Liver (tissue), 9 donors: ENCODE results near the gene RORC. TPM values are rescaled to one million over a fixed set of nuclear protein-coding genes. Genes with fewer than 3 reads are reported as not detected.

Source experiments
- DNase-seq: peaks from one replicate; pipeline ENCODE4 v3.0.0-alpha.2; 2017; ENCODE audit warnings: low spot score
- H3K27ac ChIP-seq, 2 donors: one replicate each; pipeline ENCODE4 v1.7.0; 2013; ENCODE audit warnings: inconsistent platforms in 2 of 2, low read length in 2 of 2, control low read depth in 1 of 2, low read depth in 1 of 2, mild to moderate bottlenecking in 1 of 2
- H3K27me3 ChIP-seq, 4 donors: one replicate each; pipeline versions ENCODE4 v1.6.1 to v1.7.0; 2013; ENCODE audit warnings: low read length in 3 of 4, inconsistent platforms in 1 of 4, mild to moderate bottlenecking in 1 of 4, moderate library complexity in 1 of 4; ENCODE audit not compliant: control insufficient read depth in 4 of 4, insufficient read depth in 4 of 4
- H3K36me3 ChIP-seq, 4 donors: one replicate each; pipeline versions ENCODE4 v1.6.1 to v1.7.0; 2013; ENCODE audit warnings: low read length in 3 of 4, mild to moderate bottlenecking in 3 of 4, low read depth in 1 of 4, moderate library complexity in 1 of 4; ENCODE audit not compliant: control insufficient read depth in 4 of 4, insufficient read depth in 3 of 4
- H3K4me1 ChIP-seq, 4 donors: one replicate each; pipeline versions ENCODE4 v1.6.1 to v1.7.0; 2013; ENCODE audit warnings: low read length in 3 of 4, mild to moderate bottlenecking in 3 of 4, moderate library complexity in 1 of 4; ENCODE audit not compliant: control insufficient read depth in 4 of 4, insufficient read depth in 4 of 4
- H3K4me3 ChIP-seq, 3 donors: one replicate each; pipeline versions ENCODE4 v1.6.1 to v1.7.0; 2013; ENCODE audit warnings: low read length in 3 of 3, control low read depth in 1 of 3, low read depth in 1 of 3, mild to moderate bottlenecking in 1 of 3
- H3K9ac ChIP-seq, 2 donors: one replicate each; pipeline ENCODE4 v1.7.0; 2013; ENCODE audit warnings: low read length in 2 of 2, mild to moderate bottlenecking in 2 of 2, moderate library complexity in 2 of 2, control low read depth in 1 of 2, low read depth in 1 of 2
- H3K9me3 ChIP-seq, 4 donors: one replicate each; pipeline versions ENCODE4 v1.6.1 to v1.7.0; 2013; ENCODE audit warnings: low read length in 3 of 4; ENCODE audit not compliant: control insufficient read depth in 4 of 4
- EGR1 ChIP-seq, 2 donors: IDR thresholded peaks; 2 replicates each; pipeline ENCODE4 v1.6.1; 2016 to 2018; ENCODE audit warnings: antibody characterized with exemption in 2 of 2, low read depth in 2 of 2
- FOXA1 ChIP-seq: IDR thresholded peaks from 2 replicates; pipeline ENCODE4 v1.6.1; 2016; ENCODE audit warnings: antibody characterized with exemption
- FOXA2 ChIP-seq: IDR thresholded peaks from 2 replicates; pipeline ENCODE4 v1.6.1; 2016; ENCODE audit warnings: antibody characterized with exemption
- GABPA ChIP-seq, 2 donors: IDR thresholded peaks in 1 of 2; conservative IDR thresholded peaks in 1 of 2; 2 replicates each; pipeline ENCODE4 v1.6.1; 2016; ENCODE audit warnings: antibody characterized with exemption in 2 of 2, mild to moderate bottlenecking in 1 of 2, moderate library complexity in 1 of 2
- HNF4A ChIP-seq, 2 donors: conservative IDR thresholded peaks; 2 replicates each; pipeline ENCODE4 v1.6.1; 2016; ENCODE audit warnings: antibody characterized with exemption in 2 of 2, mild to moderate bottlenecking in 2 of 2
- HNF4G ChIP-seq: IDR thresholded peaks from 2 replicates; pipeline ENCODE4 v1.6.1; 2016; ENCODE audit warnings: antibody characterized with exemption
- JUND ChIP-seq, 2 donors: IDR thresholded peaks; 2 replicates each; pipeline ENCODE4 v1.6.1; 2016; ENCODE audit warnings: antibody characterized with exemption in 2 of 2
- NR2F2 ChIP-seq: IDR thresholded peaks from 2 replicates; pipeline ENCODE4 v1.6.1; 2016; ENCODE audit warnings: antibody characterized with exemption
- RXRA ChIP-seq, 2 donors: IDR thresholded peaks; 2 replicates each; pipeline ENCODE4 v1.6.1; 2017 to 2018; ENCODE audit warnings: antibody characterized with exemption in 2 of 2, mild to moderate bottlenecking in 1 of 2
- SP1 ChIP-seq: IDR thresholded peaks from 2 replicates; pipeline ENCODE4 v1.6.1; 2018; ENCODE audit warnings: antibody characterized with exemption, mild to moderate bottlenecking
- TAF1 ChIP-seq: conservative IDR thresholded peaks from 2 replicates; pipeline ENCODE4 v1.6.1; 2016; ENCODE audit warnings: antibody characterized with exemption, mild to moderate bottlenecking
- YY1 ChIP-seq: IDR thresholded peaks from 2 replicates; pipeline ENCODE4 v1.6.1; 2016; ENCODE audit warnings: antibody characterized with exemption, mild to moderate bottlenecking
- WGBS: extraction: QIAGEN DNeasy Blood & Tissue Kit; methylation state at CpG from one replicate; pipeline ENCODE4 v1.1.7; 2013; 5-methylcytosine and 5-hydroxymethylcytosine counted together
- polyA plus RNA-seq, 2 donors: library from polyadenylated mRNA; stranded (reverse) in 1 of 2; unstranded in 1 of 2; fragments of 200-250 nt in 1 of 2; fragments of >200 nt in 1 of 2; fragmentation: Nextera tagmentation in 1 of 2; extraction: Ambion mirVana in 1 of 2; gene quantifications; one replicate each; pipeline versions ENCODE4 v1.2.1 to v1.2.3, GENCODE V29; 2013 to 2015
- total RNA-seq, 2 donors: library from RNA; depleted of rRNA; stranded (reverse); fragments of >200 nt; gene quantifications; one replicate each; pipeline ENCODE4 v1.2.3, GENCODE V29; 2014
- TF ChIP-seq, protein P1 (sequence below): IDR thresholded peaks from 2 replicates; pipeline ENCODE4 v1.6.1; 2016; ENCODE audit warnings: antibody characterized with exemption, mild to moderate bottlenecking
- TF ChIP-seq, protein P2 (sequence below): fragments of 150-350 bp; IDR thresholded peaks from 2 replicates; pipeline ENCODE4 v1.5.1; 2017; ENCODE audit warnings: improper control_type of control experiment, low read depth, low read length; ENCODE audit not compliant: missing input control
- TF ChIP-seq, protein P3 (sequence below): IDR thresholded peaks from 2 replicates; pipeline ENCODE4 v1.6.1; 2016; ENCODE audit warnings: antibody characterized with exemption
- TF ChIP-seq, protein P4 (sequence below): IDR thresholded peaks from 2 replicates; pipeline ENCODE4 v1.6.1; 2016; ENCODE audit warnings: antibody characterized with exemption
- TF ChIP-seq, protein P5 (sequence below): IDR thresholded peaks from 2 replicates; pipeline ENCODE4 v1.6.1; 2016; ENCODE audit warnings: antibody characterized with exemption
- donor health status: healthy.
- donor health status: healthy.
- donor health status: healthy.
- donor health status: healthy.
- donor health status: healthy.

Gene RORC
- total and polyA plus RNA-seq, 4 donors = 2.9 to 59.2 (median 13.0) TPM

DNA sequence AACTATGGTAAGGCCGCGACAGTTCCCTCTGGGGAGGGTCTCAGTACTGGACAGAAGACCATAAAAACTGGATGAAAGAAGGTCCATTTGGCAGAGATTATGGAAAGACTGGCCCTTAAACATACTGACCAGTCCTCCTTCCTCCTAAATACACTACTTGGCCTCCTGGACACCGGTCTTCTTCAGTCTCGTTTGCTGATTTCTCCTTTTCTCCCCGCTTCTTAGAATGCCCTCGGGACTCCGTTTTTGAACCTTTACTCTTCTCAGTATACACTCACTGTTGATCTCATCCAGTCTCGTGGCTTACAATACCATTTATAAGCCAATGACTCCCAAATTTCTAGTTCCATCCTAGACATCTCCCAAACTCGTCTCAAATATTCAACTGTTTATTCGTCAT, 67.6 kb downstream of the RORC start:
- no peak for TF ChIP-seq JUND (IDR thresholded peaks at IDR 0.05)
- TF ChIP-seq, protein P1, sequence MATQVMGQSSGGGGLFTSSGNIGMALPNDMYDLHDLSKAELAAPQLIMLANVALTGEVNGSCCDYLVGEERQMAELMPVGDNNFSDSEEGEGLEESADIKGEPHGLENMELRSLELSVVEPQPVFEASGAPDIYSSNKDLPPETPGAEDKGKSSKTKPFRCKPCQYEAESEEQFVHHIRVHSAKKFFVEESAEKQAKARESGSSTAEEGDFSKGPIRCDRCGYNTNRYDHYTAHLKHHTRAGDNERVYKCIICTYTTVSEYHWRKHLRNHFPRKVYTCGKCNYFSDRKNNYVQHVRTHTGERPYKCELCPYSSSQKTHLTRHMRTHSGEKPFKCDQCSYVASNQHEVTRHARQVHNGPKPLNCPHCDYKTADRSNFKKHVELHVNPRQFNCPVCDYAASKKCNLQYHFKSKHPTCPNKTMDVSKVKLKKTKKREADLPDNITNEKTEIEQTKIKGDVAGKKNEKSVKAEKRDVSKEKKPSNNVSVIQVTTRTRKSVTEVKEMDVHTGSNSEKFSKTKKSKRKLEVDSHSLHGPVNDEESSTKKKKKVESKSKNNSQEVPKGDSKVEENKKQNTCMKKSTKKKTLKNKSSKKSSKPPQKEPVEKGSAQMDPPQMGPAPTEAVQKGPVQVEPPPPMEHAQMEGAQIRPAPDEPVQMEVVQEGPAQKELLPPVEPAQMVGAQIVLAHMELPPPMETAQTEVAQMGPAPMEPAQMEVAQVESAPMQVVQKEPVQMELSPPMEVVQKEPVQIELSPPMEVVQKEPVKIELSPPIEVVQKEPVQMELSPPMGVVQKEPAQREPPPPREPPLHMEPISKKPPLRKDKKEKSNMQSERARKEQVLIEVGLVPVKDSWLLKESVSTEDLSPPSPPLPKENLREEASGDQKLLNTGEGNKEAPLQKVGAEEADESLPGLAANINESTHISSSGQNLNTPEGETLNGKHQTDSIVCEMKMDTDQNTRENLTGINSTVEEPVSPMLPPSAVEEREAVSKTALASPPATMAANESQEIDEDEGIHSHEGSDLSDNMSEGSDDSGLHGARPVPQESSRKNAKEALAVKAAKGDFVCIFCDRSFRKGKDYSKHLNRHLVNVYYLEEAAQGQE = no peak
- TF ChIP-seq, protein P2, sequence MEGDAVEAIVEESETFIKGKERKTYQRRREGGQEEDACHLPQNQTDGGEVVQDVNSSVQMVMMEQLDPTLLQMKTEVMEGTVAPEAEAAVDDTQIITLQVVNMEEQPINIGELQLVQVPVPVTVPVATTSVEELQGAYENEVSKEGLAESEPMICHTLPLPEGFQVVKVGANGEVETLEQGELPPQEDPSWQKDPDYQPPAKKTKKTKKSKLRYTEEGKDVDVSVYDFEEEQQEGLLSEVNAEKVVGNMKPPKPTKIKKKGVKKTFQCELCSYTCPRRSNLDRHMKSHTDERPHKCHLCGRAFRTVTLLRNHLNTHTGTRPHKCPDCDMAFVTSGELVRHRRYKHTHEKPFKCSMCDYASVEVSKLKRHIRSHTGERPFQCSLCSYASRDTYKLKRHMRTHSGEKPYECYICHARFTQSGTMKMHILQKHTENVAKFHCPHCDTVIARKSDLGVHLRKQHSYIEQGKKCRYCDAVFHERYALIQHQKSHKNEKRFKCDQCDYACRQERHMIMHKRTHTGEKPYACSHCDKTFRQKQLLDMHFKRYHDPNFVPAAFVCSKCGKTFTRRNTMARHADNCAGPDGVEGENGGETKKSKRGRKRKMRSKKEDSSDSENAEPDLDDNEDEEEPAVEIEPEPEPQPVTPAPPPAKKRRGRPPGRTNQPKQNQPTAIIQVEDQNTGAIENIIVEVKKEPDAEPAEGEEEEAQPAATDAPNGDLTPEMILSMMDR = no peak
- TF ChIP-seq EGR1 (IDR thresholded peaks at IDR 0.05; ENCODE audit: low read depth in 2 of 2) = no peak
- no peak for TF ChIP-seq NR2F2
- no peak for TF ChIP-seq HNF4G
- TF ChIP-seq SP1 = no peak
- no peak for TF ChIP-seq FOXA2
- TF ChIP-seq GABPA (IDR thresholded peaks at IDR 0.05 in 1 of 2, conservative IDR thresholded peaks at IDR 0.05 in 1 of 2) = no peak
- TF ChIP-seq, protein P3, sequence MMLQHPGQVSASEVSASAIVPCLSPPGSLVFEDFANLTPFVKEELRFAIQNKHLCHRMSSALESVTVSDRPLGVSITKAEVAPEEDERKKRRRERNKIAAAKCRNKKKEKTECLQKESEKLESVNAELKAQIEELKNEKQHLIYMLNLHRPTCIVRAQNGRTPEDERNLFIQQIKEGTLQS = no peak
- TF ChIP-seq, protein P4, sequence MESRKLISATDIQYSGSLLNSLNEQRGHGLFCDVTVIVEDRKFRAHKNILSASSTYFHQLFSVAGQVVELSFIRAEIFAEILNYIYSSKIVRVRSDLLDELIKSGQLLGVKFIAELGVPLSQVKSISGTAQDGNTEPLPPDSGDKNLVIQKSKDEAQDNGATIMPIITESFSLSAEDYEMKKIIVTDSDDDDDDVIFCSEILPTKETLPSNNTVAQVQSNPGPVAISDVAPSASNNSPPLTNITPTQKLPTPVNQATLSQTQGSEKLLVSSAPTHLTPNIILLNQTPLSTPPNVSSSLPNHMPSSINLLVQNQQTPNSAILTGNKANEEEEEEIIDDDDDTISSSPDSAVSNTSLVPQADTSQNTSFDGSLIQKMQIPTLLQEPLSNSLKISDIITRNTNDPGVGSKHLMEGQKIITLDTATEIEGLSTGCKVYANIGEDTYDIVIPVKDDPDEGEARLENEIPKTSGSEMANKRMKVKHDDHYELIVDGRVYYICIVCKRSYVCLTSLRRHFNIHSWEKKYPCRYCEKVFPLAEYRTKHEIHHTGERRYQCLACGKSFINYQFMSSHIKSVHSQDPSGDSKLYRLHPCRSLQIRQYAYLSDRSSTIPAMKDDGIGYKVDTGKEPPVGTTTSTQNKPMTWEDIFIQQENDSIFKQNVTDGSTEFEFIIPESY = no peak
- TF ChIP-seq FOXA1 = no peak
- TF ChIP-seq HNF4A (conservative IDR thresholded peaks at IDR 0.05) = no peak
- TF ChIP-seq, protein P5, sequence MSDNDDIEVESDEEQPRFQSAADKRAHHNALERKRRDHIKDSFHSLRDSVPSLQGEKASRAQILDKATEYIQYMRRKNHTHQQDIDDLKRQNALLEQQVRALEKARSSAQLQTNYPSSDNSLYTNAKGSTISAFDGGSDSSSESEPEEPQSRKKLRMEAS = no peak
- no peak for TF ChIP-seq TAF1
- no peak for TF ChIP-seq YY1
- no peak for TF ChIP-seq RXRA (IDR thresholded peaks at IDR 0.05)
- DNase-seq = no peak
- H3K27me3 ChIP-seq = no peaks in the 10 kb centered on the region
- H3K36me3 ChIP-seq = peaks cover 9 to 29% (median 24%) of the 10 kb centered on the region in 4 donors
- peaks cover 3 to 16% (median 13%) of the 10 kb centered on the region in 4 donors for H3K4me1 ChIP-seq
- peak overlapping the region; percentile 31 to 71 for H3K9ac ChIP-seq
- 60% methylated on average over 10 of the region's 10 CpGs for WGBS
- H3K4me3 ChIP-seq = peak overlapping the region; percentile 75 to 94 (median 87)
- no peaks in the 10 kb centered on the region for H3K9me3 ChIP-seq
- H3K27ac ChIP-seq = peak overlapping the region; percentile 78 to 79
